HCT116 (cell line): ENCODE results near the gene HEBP1. TPM values are rescaled to one million over a fixed set of nuclear protein-coding genes. Genes with fewer than 3 reads are reported as not detected.

Experiments
- ATAC-seq: fragments of 200-7000 bp; cut with Tn5 transposase; 2 replicates; pipeline ENCODE4 v1.9.1; 2020; ENCODE audit warnings: mild to moderate bottlenecking, moderate library complexity
- BruUV-seq: library from RNA; stranded (reverse); fragments of 400-500 nt; replicated peaks from 2 replicates; lab custom pipeline; 2021; lab: Mats Ljungman, UMichigan
- CTCF ChIA-PET: fragments of 300-600 bp; sonication (Branson Sonifier 250); formaldehyde crosslinking; loops from one replicate; lab custom pipeline; 2021; ENCODE audit warnings: antibody characterized with exemption; lab: Charles Lee
- POLR2A ChIA-PET: fragments of 300-600, 350-600 bp; sonication (Branson Sonifier 250); formaldehyde crosslinking; loops from one replicate; lab custom pipeline; 2021; ENCODE audit warnings: antibody characterized with exemption; lab: Charles Lee
- RAD21 ChIA-PET, 2 experiments: fragments of 300-600 bp; sonication (Branson Sonifier 250); formaldehyde crosslinking; loops; one replicate each; lab custom pipeline; 2023; ENCODE audit warnings: low total read pairs in 2 of 2; ENCODE audit not compliant: uncharacterized antibody in 2 of 2, unreplicated experiment in 2 of 2, low non-redundant PET in 1 of 2; lab: Charles Lee
- DNase-seq: peaks from one replicate; pipeline ENCODE4 v3.0.0-alpha.2; 2010; ENCODE audit warnings: low read depth, low spot score
- H2AFZ ChIP-seq: fragments of 200-600 bp; shearing (Covaris generic), sonication (generic); 2 replicates; pipeline ENCODE4 v1.6.1; 2017; ENCODE audit warnings: low read depth, mixed run types, mixed read lengths, antibody characterized with exemption, low read length; ENCODE audit not compliant: poor library complexity, severe bottlenecking
- H3K27ac ChIP-seq: 2 replicates; pipeline ENCODE4 v1.5.1; 2012; ENCODE audit warnings: low read depth, low read length
- H3K27me3 ChIP-seq: fragments of 200-600 bp; sonication (generic); 2 replicates; pipeline ENCODE4 v1.6.1; 2016; ENCODE audit warnings: mixed run types, low read length, mixed read lengths; ENCODE audit not compliant: insufficient read depth
- H3K36me3 ChIP-seq, 2 experiments: fragments of 200-500 bp in 1 of 2; fragments of 200-600 bp in 1 of 2; sonication (Bioruptor generic) in 1 of 2; sonication (generic) in 1 of 2; 2 replicates each; pipeline versions ENCODE4 v1.5.1 to v1.6.1; 2014 to 2016; ENCODE audit warnings: low read length in 2 of 2, inconsistent platforms in 1 of 2, mixed read lengths in 1 of 2, mixed run types in 1 of 2; ENCODE audit not compliant: insufficient read depth in 2 of 2, control insufficient read depth in 1 of 2
- H3K4me1 ChIP-seq, 2 experiments: fragments of 200-600 bp in 1 of 2; sonication (generic) in 1 of 2; 2 replicates each; pipeline versions ENCODE4 v1.5.1 to v1.6.1; 2012 to 2017; ENCODE audit warnings: low read length in 2 of 2, inconsistent platforms in 1 of 2, mild to moderate bottlenecking in 1 of 2, mixed read lengths in 1 of 2, mixed run types in 1 of 2, moderate library complexity in 1 of 2; ENCODE audit not compliant: insufficient read depth in 2 of 2, control insufficient read depth in 1 of 2
- H3K4me2 ChIP-seq: fragments of 200-600 bp; sonication (generic); 2 replicates; pipeline ENCODE4 v1.6.1; 2017; ENCODE audit warnings: mixed run types, low read length, mixed read lengths
- H3K4me3 ChIP-seq, 2 experiments: fragments of 200-600 bp in 1 of 2; sonication (generic) in 1 of 2; replicated peaks in 1 of 2; 2 replicates each; pipeline ENCODE4 v1.5.1; 2011 to 2016; ENCODE audit warnings: low read length in 2 of 2, control low read depth in 1 of 2, low read depth in 1 of 2, mild to moderate bottlenecking in 1 of 2, mixed read lengths in 1 of 2, mixed run types in 1 of 2
- H3K79me2 ChIP-seq: fragments of 200-600 bp; sonication (generic); 2 replicates; pipeline ENCODE4 v1.6.1; 2017; ENCODE audit warnings: mild to moderate bottlenecking, mixed run types, low read length, moderate library complexity, mixed read lengths; ENCODE audit not compliant: insufficient read depth
- H3K9ac ChIP-seq: fragments of 200-600 bp; sonication (generic); 2 replicates; pipeline ENCODE4 v1.6.1; 2016; ENCODE audit warnings: low read length, mixed read lengths
- H3K9me2 ChIP-seq: fragments of 200-600 bp; sonication (generic), shearing (Covaris generic); 2 replicates; pipeline ENCODE4 v1.6.1; 2017; ENCODE audit warnings: mixed run types, mild to moderate bottlenecking, moderate library complexity; ENCODE audit not compliant: insufficient read depth
- H3K9me3 ChIP-seq, 2 experiments: fragments of 200-500 bp in 1 of 2; fragments of 200-600 bp in 1 of 2; sonication (Bioruptor generic) in 1 of 2; sonication (generic) in 1 of 2; 2 replicates each; pipeline ENCODE4 v1.6.1; 2014 to 2017; ENCODE audit warnings: low read length in 2 of 2, mixed read lengths in 2 of 2, inconsistent platforms in 1 of 2, low read depth in 1 of 2, mild to moderate bottlenecking in 1 of 2, mixed run types in 1 of 2, moderate library complexity in 1 of 2; ENCODE audit not compliant: control insufficient read depth in 1 of 2, insufficient read depth in 1 of 2
- H4K20me1 ChIP-seq: fragments of 200-600 bp; sonication (generic), shearing (Covaris generic); 2 replicates; pipeline ENCODE4 v1.6.1; 2017; ENCODE audit warnings: mixed run types, mild to moderate bottlenecking, moderate library complexity; ENCODE audit not compliant: insufficient read depth
- ATF3 ChIP-seq: IDR thresholded peaks from 2 replicates; pipeline ENCODE4 v1.6.1; 2012
- ELF1 ChIP-seq: IDR thresholded peaks from 2 replicates; pipeline ENCODE4 v1.6.1; 2012; ENCODE audit warnings: low read depth, borderline replicate concordance
- FOSL1 ChIP-seq: IDR thresholded peaks from 2 replicates; pipeline ENCODE4 v1.6.1; 2012; ENCODE audit warnings: low read depth
- POLR2A ChIP-seq: IDR thresholded peaks from 2 replicates; pipeline ENCODE4 v1.7.0; 2011; ENCODE audit warnings: borderline replicate concordance; ENCODE audit not compliant: insufficient read depth, insufficient read length; ENCODE audit errors: extremely low read depth
- POLR2AphosphoS5 ChIP-seq: IDR thresholded peaks from 2 replicates; pipeline ENCODE4 v1.6.1; 2011; ENCODE audit warnings: mild to moderate bottlenecking, low read depth, low read length, moderate library complexity
- REST ChIP-seq: IDR thresholded peaks from 2 replicates; pipeline ENCODE4 v1.6.1; 2012; ENCODE audit warnings: low read depth
- SRF ChIP-seq: IDR thresholded peaks from 2 replicates; pipeline ENCODE4 v1.6.1; 2012; ENCODE audit warnings: low read depth
- TCF7L2 ChIP-seq: IDR thresholded peaks from 2 replicates; pipeline ENCODE4 v1.7.0; 2011; ENCODE audit warnings: borderline replicate concordance, inconsistent platforms; ENCODE audit not compliant: insufficient read depth, insufficient read length; ENCODE audit errors: extremely low read depth
- ZBTB33 ChIP-seq: IDR thresholded peaks from 2 replicates; pipeline ENCODE4 v1.6.1; 2011; ENCODE audit warnings: mild to moderate bottlenecking, low read length, moderate library complexity; ENCODE audit not compliant: insufficient replicate concordance; ENCODE audit errors: extremely low read depth
- intact Hi-C: fragments of 100-400 bp; cut with micrococcal nuclease; formaldehyde crosslinking; loops from 2 replicates; pipeline ENCODE4 v1.10.0; 2022
- total RNA-seq: library from RNA; stranded (reverse); gene quantifications from one replicate; pipeline ENCODE4 v1.2.1, GENCODE V29; 2021; ENCODE audit not compliant: unreplicated experiment

HEBP1 gene
- total RNA-seq, 1 experiment from 2014 or later = 41.0 TPM

- no peak for TF ChIP-seq ELF1
- BruUV-seq = no TSS peak
- Histone ChIP-seq H3K36me3 (no peaks in the 10 kb centered on the region; a peak in 1 of 4 replicates), H2AFZ (no peak overlapping the region), H3K4me1 (no peaks in the 10 kb centered on the region), H3K4me3 (no peak overlapping the region), H3K27me3 (no peaks in the 10 kb centered on the region), H3K9ac (no peak overlapping the region), H3K79me2 (no peaks in the 10 kb centered on the region), H3K9me2 (no peaks in the 10 kb centered on the region), H4K20me1 (no peaks in the 10 kb centered on the region), H3K4me2 (no peak overlapping the region), H3K9me3 (no peaks in the 10 kb centered on the region), H3K27ac (no peak overlapping the region)
- DNase-seq (no peak), ATAC-seq (no peak)
- CTCF ChIA-PET = no interaction called here
- POLR2A ChIA-PET = no interaction called here
- RAD21 ChIA-PET = no interaction called here
- intact Hi-C loops = no loop called here
Measured at GRCh38 chr12:12964255-12964654, 35.8 kb downstream of the HEBP1 start.

- Histone ChIP-seq H3K4me3 (no peak overlapping the region), H3K9me2 (no peaks in the 10 kb centered on the region), H3K27me3 (no peaks in the 10 kb centered on the region), H3K79me2 (no peaks in the 10 kb centered on the region), H3K9me3 (no peaks in the 10 kb centered on the region), H2AFZ (no peak overlapping the region), H3K9ac (no peak overlapping the region), H4K20me1 (no peaks in the 10 kb centered on the region), H3K36me3 (no peaks in the 10 kb centered on the region), H3K27ac (no peak overlapping the region), H3K4me1 (no peaks in the 10 kb centered on the region), H3K4me2 (no peak overlapping the region)
- DNase-seq (no peak), ATAC-seq (no peak)
- ChIA-PET CTCF (no interaction called here), POLR2A (no interaction called here), RAD21 (no interaction called here)
- no TSS peak for BruUV-seq
- intact Hi-C loops = no loop called here
- no peak for TF ChIP-seq POLR2AphosphoS5
- no peak for TF ChIP-seq FOSL1
- no peak for TF ChIP-seq SRF
- TF ChIP-seq ZBTB33 = no peak
- TF ChIP-seq REST = no peak
- no peak for TF ChIP-seq POLR2A
- no peak for TF ChIP-seq ATF3
- no peak for TF ChIP-seq TCF7L2
Measured at GRCh38 chr12:12960639-12961209, 39.3 kb downstream of the HEBP1 start.
